ENCODE results near the gene MTCL1.

Gene MTCL1

GRCh38 chr18:8816220-8816619 lies 110.9 kb downstream of the MTCL1 start:
- no peak for DNase-seq

DNA sequence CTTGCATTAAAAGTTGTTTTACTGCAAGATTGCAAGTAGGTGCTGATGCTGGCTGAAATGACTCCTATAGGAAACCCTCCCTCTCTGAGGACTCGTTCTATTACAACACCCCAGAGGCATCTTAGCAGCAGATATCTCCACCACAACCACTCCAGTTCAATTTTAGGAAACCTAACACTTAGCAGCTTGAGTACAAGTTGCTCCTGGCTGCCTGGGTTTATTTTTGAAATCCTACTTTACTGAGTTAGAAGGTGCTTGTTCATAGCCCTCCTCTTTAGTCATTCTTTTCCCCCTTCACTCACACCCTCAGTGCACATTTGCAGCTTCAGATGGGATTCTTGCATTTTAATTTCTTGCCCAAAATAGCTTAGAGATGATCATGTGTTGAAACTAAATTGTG lies 111.5 kb downstream of the MTCL1 start:
- DNase-seq: no peak

DNA sequence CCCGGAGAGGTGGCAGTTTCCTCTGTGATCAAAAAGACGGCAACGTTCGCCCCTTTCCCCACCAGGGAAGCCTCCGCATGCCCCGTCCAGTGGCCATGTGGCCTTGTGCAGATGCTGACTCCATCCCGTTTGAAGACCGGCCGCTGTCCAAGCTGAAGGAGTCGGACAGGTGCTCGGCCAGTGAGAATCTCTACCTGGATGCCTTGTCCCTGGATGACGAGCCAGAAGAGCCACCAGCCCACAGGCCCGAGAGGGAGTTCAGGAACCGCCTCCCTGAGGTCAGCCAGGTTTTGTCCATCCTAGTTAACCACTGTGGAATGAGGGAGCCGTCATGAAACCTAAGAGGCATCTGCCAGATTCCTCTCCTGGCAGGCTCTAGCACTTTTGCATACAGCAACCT lies 113.6 kb downstream of the MTCL1 start:
- no peak for DNase-seq

- no peak for DNase-seq
Observed at GRCh38 chr18:8820396-8821082, 115.2 kb downstream of the MTCL1 start.

GRCh38 chr18:8821083-8821465 lies 115.7 kb downstream of the MTCL1 start:
- DNase-seq: no peak

GRCh38 chr18:8821531-8821930 lies 116.2 kb downstream of the MTCL1 start:
- DNase-seq: no peak

- no peak for DNase-seq
Observed at GRCh38 chr18:8822643-8823042, 117.3 kb downstream of the MTCL1 start.

DNA sequence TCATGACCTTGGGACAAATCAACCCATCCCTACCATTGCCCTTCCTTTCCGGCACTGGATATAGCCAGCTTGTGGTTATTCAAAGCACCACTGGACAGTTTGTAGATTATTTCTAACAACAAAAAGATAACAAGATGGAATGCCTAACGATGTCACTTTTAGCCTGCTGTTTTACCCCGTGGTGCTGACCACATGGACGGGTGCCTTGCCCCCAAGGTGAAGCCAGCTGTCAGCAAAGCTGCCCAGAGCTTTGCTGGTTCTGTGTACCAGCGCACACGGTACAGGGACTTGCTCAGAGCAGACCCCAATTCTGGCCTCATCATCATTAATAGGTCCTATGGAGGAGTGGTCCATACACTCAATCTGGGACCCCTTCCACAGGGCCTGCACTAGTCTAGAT lies 118.2 kb downstream of the MTCL1 start:
- DNase-seq: no peak

DNA sequence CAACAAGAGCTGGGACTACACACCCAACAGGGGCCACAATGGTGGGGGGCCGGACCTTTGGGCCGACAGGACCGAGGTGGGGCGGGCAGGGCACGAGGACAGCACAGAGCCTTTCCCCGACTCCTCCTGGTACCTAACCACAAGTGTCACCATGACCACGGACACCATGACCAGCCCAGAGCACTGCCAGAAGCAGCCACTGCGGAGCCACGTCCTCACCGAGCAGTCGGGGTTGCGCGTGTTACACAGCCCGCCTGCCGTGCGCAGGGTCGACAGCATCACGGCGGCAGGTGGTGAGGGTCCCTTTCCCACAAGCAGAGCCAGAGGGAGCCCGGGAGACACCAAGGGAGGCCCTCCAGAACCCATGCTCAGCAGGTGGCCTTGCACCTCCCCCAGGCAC lies 119.5 kb downstream of the MTCL1 start:
- no peak for DNase-seq

- DNase-seq: no peak
Observed at GRCh38 chr18:8825273-8825672, 119.9 kb downstream of the MTCL1 start.

- DNase-seq: no peak
Observed at GRCh38 chr18:8825729-8826375, 120.5 kb downstream of the MTCL1 start.

GRCh38 chr18:8826514-8826913 lies 121.2 kb downstream of the MTCL1 start:
- no peak for DNase-seq

DNA sequence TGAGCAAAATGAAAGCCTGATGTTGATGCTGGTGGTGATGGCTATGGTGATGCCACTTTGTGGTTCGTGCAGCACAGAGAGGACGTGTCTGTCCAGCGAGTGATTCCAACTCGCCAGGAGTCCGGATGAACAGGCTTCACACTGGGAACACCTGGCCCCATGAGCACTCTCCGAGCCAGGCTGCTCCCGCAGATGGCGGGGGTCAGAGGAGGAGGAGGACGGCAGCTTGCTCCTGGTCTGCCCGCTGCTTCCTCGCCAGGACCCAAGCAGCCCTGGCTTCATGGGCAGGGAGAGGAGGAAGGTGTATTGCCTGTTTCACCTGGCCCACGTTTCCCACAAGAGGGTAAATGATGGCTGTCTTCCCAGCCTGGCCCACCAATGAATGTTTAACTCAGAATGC lies 121.6 kb downstream of the MTCL1 start:
- no peak for DNase-seq

DNA sequence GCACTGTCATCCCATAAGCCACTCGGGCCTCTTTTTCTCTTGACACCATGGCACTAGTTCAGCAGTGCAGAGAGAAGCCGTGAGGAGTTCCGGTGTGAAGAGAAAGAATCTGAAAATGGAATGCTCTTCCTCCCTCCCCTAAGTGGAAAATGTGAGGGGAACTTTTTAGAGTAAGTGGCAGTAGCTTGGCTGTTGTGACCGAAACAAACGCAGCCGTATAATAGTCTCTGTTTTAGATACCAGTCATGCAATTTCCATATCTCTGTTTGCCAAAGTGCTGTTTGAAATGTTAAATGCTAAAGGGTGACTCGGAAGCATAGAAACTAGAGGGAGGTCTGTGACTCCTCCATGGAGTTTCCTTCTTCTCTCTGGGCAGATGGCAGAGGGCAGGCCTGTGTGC lies 122.9 kb downstream of the MTCL1 start:
- no peak for DNase-seq

DNA sequence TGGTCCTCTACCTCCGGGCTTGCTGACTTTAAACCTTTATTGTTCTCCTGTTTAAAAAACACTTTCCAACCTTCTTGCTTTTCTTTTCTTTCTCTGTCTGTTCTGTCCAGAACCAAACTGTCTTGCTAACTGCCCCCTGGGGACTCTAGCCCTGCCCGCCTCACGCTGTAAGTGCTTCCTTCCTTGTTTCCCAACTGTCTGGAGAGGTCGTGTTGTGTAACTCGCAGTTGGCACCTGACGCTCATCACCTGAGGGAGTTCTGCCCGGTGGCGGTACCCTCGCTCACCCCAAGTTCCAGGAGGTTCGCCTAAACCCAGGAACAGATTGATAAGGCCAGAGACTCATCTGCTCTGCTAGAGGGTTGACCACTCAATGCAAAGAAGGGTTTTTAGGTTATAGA lies 123.4 kb downstream of the MTCL1 start:
- DNase-seq: no peak

GRCh38 chr18:8830067-8831060 lies 125.0 kb downstream of the MTCL1 start:
- no peak for DNase-seq

DNA sequence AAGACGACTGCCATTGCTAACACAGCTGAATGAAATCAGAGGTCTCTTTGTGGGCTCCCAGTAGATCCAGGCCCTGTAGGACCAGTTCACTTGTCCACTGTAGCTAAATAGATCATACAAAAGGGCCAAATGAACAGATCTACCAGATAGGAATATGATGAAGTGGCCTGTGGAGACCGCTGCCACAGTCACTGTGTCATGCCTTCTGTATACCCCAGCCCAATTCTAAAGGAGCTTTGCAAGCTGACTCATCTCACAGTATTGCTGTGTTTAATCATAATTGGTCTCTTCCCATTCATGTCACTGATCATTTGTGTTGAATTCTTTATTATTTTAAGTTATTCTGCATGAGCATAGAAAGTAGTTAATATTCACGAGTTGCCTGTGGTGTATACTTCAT lies 125.8 kb downstream of the MTCL1 start:
- no peak for DNase-seq

- no peak for DNase-seq
Observed at GRCh38 chr18:8831531-8831930, 126.2 kb downstream of the MTCL1 start.

- no peak for DNase-seq
Observed at GRCh38 chr18:8833480-8833879, 128.1 kb downstream of the MTCL1 start.

GRCh38 chr18:8834881-8835280 lies 129.5 kb downstream of the MTCL1 start:
- no peak for DNase-seq

- no peak for DNase-seq
Observed at GRCh38 chr18:8835521-8835953, 130.2 kb downstream of the MTCL1 start.

DNA sequence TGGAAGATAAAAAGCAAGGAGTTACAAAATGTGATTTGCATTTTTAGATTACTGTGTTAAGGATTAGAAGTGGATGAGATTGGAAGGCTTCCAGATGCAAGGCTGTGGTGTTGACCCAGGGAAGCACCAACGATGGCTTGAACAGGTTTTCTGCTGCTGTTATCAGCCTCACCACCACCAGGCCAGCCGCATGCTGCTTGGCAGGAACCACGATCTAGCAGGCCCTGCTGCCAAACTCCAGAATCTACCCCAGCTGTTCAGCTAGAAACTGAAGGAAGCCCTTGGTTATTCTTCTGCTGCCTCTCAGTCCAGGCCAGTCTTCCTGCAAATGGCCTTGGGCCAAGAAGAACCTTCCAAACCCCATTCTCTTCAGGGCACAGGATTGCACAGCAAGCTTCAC lies 133.9 kb downstream of the MTCL1 start:
- DNase-seq: no peak

DNA sequence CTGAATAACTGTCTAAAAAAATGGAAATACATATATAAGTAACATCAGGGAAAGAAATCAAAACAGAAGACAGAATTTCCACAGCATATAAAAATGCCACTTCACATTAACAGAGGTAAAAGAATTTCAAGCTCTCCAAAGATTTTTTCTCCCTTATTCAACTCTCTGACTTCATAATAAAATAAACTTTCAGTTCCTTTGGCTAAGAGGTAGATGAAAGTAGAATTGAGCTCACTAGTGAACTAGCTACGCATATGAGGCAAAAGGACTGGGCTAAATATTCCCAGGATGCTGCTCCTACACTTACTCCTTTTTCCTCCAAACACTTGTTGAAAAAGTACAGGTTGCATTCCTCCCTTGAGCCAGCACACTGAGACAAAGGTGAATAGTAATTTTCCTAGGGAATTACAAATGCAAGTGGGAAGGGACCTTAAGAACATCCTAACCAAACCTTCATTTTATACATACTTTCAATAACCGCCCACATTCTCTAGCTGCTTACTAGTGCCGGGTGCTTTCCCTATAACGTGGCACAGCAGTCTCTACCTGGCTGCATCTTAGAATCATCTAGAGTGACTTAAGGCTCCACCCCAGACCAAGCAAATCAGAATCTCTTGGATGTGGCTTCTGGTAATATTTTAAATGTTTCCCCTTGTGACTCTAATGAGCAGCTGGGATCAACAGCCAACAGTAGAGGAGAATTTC lies 136.6 kb downstream of the MTCL1 start:
- DNase-seq: no peak

Measured in stimulated activated CD4-positive, alpha-beta T cell treated with anti-CD3 and anti-CD28 coated beads, Interleukin-4, amount 100 ng/mL, for 1 hour (primary cell).